ENCODE data around the gene PTGER3.

DNA sequence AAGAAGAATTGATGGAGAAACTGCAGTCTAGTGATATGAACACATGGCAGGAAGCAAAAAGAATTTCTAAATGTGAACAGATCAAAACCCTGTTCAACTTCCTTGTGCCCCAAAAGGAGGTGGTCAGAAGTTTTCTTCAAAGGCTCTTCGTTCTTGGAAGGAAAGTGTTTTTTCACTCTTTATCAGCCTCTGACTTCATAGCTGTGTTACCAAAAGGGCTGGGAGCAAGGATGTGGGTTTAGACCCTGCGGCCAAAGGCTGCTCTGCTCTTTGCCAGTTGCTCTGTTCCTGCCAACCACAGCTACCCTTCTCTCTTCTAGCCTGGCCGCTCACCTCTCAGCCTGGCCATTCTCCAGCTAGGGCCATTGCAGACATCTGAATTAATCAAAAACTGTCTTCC is 53.8 kb downstream of the PTGER3 start:
- TF ChIP-seq POLR2A (IDR thresholded peaks at IDR 0.05), result no peak
- TF ChIP-seq, protein P1, sequence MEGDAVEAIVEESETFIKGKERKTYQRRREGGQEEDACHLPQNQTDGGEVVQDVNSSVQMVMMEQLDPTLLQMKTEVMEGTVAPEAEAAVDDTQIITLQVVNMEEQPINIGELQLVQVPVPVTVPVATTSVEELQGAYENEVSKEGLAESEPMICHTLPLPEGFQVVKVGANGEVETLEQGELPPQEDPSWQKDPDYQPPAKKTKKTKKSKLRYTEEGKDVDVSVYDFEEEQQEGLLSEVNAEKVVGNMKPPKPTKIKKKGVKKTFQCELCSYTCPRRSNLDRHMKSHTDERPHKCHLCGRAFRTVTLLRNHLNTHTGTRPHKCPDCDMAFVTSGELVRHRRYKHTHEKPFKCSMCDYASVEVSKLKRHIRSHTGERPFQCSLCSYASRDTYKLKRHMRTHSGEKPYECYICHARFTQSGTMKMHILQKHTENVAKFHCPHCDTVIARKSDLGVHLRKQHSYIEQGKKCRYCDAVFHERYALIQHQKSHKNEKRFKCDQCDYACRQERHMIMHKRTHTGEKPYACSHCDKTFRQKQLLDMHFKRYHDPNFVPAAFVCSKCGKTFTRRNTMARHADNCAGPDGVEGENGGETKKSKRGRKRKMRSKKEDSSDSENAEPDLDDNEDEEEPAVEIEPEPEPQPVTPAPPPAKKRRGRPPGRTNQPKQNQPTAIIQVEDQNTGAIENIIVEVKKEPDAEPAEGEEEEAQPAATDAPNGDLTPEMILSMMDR (IDR thresholded peaks at IDR 0.05), result no peak
- TF ChIP-seq POLR2AphosphoS5 (IDR thresholded peaks at IDR 0.05), result no peak
- TF ChIP-seq EP300 (IDR thresholded peaks at IDR 0.05), result no peak

Data from sigmoid colon (tissue), 4 donors.